Brain pericyte (primary cell): ENCODE data around the gene ALDOA.
"Not testable (repeated sequence)": the region's sequence is repeated elsewhere in the genome, so short reads cannot be mapped to it uniquely, and the experiment has no call there.

Experiments used
- DNase-seq: peaks from one replicate; pipeline ENCODE4 v3.0.0-alpha.2; 2012; ENCODE audit warnings: low read depth, low spot score

Gene ALDOA

GRCh38 chr16:30090610-30091331 lies 25.2 kb downstream of the ALDOA start:
- no peak for DNase-seq

DNA sequence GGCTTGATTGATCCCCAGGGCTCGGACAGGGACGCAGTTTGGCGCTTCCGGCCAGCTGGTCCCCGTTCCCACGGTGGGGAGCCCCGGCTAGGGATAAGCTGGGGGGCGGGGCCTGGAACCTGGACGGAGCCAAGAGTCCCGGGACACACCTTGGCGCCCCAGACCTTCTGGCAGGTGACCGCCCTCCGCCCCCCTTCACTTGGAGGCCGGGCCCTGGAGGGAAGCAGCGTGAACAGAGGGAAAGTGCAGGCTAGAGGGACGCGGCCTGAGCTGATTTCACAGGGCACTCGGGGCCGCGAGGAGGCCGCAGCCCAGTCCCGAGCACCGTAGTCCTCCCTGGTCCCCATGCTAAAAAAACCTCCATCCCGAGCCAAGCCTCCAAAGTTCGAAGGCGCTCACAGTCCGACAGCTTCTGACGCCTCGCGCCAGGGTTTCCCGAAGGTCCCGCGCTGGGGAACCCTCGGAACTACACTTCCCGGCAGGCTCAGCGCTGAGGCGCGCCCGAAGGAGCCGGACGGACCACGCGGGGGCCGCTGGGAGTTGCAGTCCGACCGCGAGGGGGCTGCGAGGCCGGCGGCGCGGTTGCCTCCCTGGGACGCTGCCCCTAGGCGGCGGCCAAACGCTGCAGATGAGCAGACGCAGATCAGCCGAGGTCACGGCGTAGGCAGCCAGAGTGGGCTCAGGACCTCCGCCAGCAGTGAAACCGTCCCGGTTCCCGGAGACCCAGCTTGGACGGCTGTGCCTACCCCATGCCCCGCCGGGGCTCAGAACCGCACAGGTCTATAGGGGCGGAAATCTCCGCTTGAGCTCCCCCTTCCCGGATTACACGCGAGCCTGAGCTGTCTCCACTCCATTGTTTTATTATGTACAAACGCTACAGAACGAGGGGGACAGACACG lies 26.2 kb downstream of the ALDOA start, which contains the start of gene TBX6:
TBX6 (minus strand) TSS at position 451 of the 899 bp plus-strand sequence. CDS start 731 bp downstream, outside the sequence.
- DNase-seq: peak; percentile 36

DNA sequence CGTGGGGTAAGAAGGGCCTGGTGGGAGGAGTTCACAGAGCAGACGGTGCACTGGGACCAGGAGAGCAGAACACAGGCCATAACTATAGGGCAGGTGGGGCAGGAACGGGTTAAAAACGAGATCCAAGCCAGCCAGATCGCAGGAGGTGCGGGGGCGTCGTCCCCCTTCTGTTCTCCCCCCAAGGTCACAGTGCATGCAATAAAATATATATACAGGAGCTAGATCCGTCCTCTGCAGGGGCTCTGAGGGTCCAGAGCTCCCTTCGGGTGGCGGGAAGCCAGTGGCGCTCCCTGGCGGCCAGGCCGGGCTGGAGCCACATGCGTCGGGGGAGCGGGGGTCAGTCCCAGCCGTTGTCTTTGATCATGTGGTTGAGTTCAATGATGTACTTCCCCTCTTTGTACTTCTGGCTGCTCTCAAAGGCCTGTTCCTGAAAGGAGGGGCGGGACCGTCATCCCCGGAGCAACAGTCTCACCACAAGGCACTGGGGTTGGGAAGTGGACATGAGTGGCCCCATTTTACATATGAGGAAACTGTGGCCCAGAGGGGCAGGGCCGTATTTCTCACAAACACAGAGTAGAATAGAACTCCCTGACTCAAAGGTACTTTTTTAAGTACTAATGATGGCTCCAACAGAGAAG lies 26.9 kb downstream of the ALDOA start:
- peak; percentile 13 for DNase-seq

DNA sequence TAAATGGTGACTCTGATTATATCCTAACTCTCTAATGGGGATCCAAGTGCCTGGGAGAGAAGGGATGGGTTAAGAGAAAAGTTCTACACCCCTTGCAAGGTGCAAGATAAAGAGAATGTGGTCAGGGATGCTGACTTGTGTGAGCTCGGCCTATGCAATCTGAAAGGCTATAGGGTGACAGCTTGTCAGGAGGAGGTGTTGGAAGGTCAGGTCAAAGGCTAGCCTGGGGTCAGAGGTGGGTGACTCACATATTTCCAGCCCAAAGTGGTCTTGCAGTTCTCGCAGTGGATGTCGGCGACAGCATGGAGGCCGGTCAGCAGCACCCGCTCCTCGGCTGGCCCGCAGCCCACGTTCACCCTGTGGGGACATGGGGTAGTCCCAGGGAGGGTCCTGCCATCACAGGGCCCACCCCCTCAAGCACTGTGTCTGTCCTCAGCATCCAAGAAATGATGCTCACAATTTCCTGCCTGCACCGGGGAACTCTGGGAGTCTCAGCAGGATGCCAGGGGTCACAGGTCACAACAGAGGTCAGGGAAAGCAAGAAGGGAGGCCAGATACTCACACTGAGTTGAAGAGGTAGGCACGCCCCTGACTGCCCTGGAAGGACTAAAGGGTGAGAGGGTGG lies 29.1 kb downstream of the ALDOA start:
- DNase-seq: no peak

DNA sequence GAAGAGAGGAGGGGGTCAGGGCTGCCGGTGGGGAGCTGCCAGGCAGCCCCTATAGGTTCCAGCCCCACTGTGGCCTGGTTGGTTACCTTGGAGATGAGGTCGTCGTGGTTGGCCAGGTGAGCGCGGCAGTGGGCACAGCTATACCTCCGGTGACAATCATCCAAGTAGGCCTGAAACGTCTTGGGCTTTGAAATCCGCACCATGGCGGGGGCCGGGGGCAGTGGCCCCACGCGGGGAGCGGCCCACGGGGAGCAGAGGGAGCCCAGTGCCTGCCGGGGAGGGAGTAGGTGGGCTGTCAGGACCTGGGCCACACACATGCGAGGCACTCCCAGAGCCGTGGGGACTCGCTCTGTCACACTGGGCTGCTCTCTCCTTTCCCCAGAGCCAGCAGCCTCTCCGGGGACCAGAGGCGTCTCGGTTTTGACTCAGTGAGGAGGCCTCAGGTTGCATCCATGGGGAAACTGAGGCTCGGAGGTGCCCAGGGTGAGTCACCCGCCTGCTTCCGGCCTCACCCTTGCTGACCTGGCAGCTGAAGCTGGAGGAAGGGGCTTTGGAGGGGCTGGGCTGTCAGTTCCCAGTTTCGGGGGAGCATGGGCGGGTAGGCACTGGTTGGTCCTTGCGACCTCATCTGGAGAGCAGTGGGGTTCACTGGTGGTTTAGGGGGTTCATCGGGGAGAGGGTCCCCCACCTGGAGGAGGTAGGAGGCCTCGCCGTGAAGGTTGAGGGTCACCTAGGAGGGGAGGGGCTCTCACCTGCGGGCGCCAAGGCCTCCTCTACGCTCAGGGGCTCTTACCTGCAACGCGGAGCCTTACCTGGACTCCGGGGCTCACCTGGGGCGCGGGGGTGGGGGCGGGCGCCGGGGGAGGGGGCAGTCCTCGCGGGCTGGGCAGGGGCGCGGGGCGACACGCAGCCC lies 29.9 kb downstream of the ALDOA start:
- DNase-seq: no peak

DNA sequence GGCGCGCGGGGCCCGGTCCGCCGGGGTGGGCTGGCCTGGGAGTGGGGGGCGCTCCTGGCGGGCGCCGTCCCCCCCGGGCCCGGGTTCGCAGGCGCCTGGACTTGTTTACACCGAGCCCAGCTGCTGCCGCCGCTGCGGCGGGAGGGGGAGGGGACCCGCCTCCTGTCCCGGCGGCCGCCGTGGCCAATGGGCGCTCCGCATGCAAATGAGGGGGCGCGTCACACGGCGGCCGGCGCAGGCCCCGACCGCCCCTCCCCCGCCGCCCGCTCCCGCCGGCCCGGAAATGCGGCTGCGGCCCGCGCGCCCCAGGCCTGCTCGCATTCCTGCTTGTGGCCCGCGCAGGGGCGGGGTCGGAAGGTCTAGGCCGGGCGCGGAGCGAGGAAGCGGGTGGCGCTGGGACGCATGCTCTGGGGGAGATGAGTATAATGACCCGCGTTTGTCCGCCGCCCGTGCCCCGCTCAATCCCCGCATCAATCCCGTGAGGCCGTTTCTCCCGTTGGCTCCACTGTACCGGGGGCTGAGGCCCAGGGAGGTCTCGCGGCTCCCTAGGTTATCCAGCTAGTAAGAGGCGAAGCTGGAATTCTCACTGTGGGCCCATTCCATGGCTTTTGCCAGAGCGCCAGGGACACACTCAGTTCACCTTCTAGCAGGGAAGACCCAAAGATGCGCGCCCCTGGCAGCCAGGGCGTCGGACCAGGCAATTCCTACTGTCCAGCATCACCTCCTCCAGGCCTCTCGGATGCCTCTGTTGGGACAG lies 30.7 kb downstream of the ALDOA start, which contains the start of gene YPEL3:
YPEL3 (minus strand) TSS at position 109 of the 757 bp plus-strand sequence. CDS start 731 bp downstream, outside the sequence.
- peak; percentile 61 for DNase-seq

- DNase-seq: no peak
These were observed 31.5 kb downstream of the ALDOA start for GRCh38 chr16:30096862-30097563.

GRCh38 chr16:30104090-30104489 lies 38.5 kb downstream of the ALDOA start:
- DNase-seq: no peak

DNA sequence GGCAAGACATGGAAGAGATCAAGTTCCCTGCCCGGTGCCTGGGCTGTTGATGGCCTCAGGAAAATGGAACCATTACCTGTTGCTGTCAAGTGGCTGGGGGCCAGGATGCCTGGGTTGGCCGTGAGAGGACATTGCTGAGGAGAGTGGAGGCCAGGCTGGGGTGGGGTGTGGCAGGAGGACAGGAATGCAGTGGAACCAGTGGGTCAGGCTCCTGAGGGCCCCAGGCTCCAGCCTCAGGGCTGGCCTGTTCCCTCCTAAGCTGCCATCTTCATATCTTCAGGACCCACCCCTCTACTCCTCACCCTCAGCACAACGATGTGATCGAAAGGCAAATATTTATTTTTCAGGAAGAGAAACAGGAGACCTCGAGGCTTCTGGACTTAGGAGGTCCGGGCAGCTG lies 38.9 kb downstream of the ALDOA start:
- DNase-seq: no peak

- no peak for DNase-seq
These were observed 42.7 kb downstream of the ALDOA start for GRCh38 chr16:30108059-30108850.

DNA sequence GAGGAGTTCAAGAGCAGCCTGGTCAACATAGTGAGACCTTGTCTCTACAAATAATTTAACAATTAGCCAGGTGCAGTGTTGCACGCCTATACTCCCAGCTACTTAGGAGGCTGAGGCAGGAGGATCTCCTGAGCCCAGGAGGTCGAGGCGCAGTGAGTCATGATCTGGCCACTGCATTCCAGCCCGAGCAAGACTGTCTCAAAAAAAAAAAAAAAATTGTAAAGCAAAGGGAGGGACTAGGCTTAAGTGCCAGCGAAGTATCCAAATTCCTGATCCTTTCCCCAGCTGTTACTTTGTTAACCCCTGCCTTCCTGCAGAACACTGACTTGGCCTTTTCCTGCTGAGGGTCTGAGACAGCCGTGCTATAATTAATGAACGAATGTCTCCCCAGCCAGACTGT lies 45.1 kb downstream of the ALDOA start:
- DNase-seq: no peak

GRCh38 chr16:30112197-30113030 lies 46.9 kb downstream of the ALDOA start:
- DNase-seq: no peak

DNA sequence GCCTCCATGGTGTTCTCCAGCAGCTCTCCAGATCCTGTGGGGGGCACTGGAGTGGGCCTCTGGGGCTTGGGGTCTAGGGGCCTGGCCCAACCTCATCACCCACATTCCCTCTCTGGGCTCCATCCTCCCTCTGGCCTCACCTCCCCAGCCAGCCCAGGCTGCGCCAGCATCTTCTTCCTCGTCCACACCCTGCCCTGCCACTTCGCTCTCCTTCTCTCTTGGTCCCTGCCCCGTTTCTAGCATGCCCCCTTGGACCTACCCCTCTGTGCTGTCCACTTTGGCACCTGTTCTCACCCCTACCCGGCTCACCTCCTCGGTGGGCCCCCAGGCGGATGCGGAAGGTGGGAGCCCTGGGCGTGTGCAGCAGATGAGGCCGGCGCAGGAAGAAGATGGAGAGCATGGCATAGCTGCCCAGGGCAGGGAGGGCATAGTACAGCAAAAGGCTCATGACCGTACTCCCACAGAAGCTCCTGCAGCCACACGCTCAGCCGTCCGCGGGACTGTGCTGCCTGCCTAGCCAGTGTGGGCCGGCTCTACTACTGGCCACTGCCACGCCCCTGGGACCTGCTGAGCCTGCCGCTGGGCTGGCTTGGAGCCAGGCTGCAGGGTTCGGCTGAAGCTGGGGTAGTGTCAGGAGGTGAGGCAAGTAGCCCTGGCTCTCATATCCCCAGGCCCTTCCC lies 47.6 kb downstream of the ALDOA start, which contains the start of gene GDPD3:
GDPD3 (minus strand) TSS at position 507 of the 680 bp plus-strand sequence; CDS start at position 448, 59 bp downstream.
- DNase-seq: no peak

DNA sequence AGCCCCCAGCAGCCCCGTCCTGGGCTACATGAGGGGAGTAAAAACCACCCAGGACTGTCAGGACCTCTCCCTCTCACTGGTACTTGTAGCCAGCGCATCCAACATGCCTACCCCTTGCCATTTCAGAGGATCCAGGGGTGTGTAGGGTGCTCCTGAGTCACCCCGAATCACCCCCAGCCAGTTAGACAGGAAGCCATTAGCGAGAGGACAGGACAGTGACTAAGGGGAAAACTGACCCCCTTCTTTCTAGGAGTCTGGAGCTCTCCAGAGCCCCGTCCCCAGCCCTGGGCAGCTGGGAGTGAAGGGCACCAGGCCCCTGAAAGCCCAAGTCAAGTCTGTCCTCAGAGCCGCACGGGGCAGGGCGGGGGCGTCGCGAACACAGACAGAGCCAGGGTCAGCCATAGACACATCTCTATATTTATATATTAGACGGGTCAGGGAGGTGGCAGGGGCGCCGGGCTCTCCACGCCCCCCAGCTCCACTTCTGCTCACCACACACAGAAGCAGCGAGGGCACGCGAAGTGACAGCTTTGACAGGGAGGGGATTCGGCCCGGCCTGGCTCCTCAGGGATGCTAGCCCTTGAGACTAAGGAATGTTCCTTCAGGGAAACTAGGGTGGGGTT lies 48.3 kb downstream of the ALDOA start:
- DNase-seq: no peak

DNA sequence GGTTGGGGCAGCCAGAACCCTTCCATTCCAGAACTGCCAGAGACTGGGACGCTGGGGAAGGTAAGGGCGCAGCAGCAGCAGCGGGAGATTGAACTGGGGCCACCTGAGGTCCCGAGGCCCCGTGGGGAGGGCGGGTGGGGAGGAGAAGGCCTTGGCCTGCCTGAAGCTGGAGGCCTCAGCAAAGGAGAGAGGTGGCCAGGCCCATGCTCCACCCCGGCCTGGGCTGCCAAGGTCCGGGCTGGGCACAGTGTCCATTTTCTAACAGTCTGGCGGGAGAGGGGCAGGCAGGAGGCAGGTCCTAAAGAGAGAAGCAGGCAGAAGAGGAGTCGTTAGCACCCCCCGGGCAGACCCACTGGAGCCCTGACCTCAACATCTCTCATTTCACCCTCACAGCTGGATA lies 48.9 kb downstream of the ALDOA start:
- no peak for DNase-seq

DNA sequence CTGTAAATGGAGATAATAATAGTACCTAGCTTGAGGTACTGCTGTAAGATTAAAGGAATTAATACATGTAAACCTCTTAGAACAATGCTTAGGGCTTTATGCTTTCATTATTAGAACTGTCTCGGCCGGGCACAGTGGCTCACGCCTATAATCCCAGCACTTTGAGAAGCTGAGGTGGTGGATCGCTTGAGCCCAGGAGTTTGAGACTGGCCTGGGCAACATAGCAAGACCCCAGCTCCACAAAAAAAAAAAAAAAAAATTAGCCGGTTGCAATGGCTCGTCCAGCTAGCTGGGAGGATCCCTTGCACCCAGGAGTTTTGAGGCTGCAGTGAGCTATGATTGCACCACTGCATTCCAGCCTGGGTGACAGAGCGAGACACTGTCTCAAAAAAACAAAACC lies 49.3 kb downstream of the ALDOA start:
- DNase-seq: not testable (repeated sequence)
